Measurements from ENCODE around the gene REV3L.
"Not testable (repeated sequence)": the region's sequence is repeated elsewhere in the genome, so short reads cannot be mapped to it uniquely, and the experiment has no call there.

The REV3L gene

DNA sequence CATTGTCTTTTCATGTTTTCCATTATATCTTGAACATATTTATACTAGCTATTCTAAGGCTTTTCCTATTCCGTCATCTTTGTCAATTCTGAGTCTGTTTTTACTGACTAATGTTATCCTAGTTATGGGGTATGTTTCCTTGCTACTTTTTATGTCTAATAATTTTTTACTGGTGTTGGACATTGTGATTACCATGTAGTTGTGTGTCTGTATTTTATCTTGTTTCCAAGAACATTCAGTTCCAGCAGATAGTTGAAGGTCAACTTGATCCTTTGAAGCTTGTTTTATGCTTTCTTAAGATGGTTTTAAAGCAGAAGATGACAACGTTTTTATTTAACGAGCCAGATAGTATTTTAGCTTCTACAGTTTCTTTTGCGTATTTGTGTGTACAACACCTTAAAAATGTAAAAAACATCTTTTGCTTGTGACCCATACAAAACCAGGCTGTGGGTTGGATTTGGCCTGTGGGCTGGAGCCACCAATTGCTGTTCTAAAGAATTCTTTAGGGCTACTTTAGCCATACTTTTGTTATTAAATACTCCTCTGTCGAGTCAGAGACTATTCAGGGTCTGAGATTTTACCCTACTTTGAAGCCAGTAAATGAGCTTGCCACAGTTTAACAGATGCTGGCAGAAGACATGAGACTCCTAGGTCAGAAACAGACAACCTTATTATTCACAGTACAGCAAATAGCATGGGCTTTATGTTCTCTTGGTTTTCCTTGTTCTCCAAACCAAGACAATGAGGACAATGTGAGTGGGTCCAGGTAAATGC, 38.7 kb upstream of the REV3L start:
- TF ChIP-seq CTCF (IDR thresholded peaks at IDR 0.05), result no peak

DNA sequence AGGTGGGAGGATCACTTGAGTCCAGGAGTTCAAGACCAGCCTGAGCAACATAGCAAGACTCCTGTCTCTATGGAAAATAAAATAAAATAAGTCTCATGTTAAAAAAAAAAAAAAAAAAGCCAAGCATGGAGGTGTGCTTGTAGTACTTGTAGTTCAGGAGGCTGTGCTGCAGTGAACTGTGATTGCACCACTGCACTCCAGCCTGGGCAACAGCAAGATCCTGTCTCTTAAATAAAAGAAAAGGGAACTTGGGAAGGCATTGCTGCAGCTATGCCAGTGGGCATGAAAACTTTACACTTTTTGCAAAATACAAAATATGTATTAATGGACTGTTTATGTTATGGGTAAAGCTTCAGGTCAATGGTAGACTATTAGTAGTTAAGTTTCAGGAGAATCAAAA, 37.5 kb upstream of the REV3L start:
- H3K4me1 ChIP-seq, result peaks cover 0 to 17% (median 4%) of the 10 kb centered on the region in 4 donors
- H3K36me3 ChIP-seq, result no peaks in the 10 kb centered on the region
- no peak for TF ChIP-seq CTCF (IDR thresholded peaks at IDR 0.05)
- no peak overlapping the region for H3K27ac ChIP-seq
- no peak overlapping the region for H3K4me3 ChIP-seq
- H3K27me3 ChIP-seq, result no peaks in the 10 kb centered on the region
- no peak for DNase-seq
- intact Hi-C loops (cut with DNase I; ENCODE audit: low total_unique reads), result no loop called here
- H3K9me3 ChIP-seq, result no peaks in the 10 kb centered on the region

More for the DNA sequence above, 38.7 kb upstream of the REV3L start:
- Histone ChIP-seq H3K4me1 (peaks cover 0 to 17% (median 4%) of the 10 kb centered on the region in 4 donors), H3K27me3 (no peaks in the 10 kb centered on the region), H3K4me3 (no peak overlapping the region), H3K9me3 (no peaks in the 10 kb centered on the region), H3K27ac (no peak overlapping the region), H3K36me3 (no peaks in the 10 kb centered on the region)
- DNase-seq, result no peak
- intact Hi-C loops (cut with DNase I; ENCODE audit: low total_unique reads), result no loop called here

GRCh38 chr6:111517965-111518364, 34.9 kb upstream of the REV3L start:
- Histone ChIP-seq H3K4me3 (no peak overlapping the region), H3K4me1 (no peaks in the 10 kb centered on the region), H3K27ac (no peak overlapping the region), H3K36me3 (no peaks in the 10 kb centered on the region), H3K27me3 (no peaks in the 10 kb centered on the region), H3K9me3 (no peaks in the 10 kb centered on the region)
- DNase-seq, result no peak
- intact Hi-C loops (cut with DNase I; ENCODE audit: low total_unique reads), result no loop called here
- TF ChIP-seq CTCF (IDR thresholded peaks at IDR 0.05), result no peak

- intact Hi-C loops (cut with DNase I; ENCODE audit: low total_unique reads), result no loop called here
- DNase-seq, result no peak
- H3K27ac ChIP-seq, result no peak overlapping the region
- H3K9me3 ChIP-seq, result no peaks in the 10 kb centered on the region
- TF ChIP-seq CTCF (IDR thresholded peaks at IDR 0.05), result no peak
- H3K4me3 ChIP-seq, result no peak overlapping the region
- no peaks in the 10 kb centered on the region for H3K36me3 ChIP-seq
- no peaks in the 10 kb centered on the region for H3K4me1 ChIP-seq
- H3K27me3 ChIP-seq, result no peaks in the 10 kb centered on the region
Measured at GRCh38 chr6:111515259-111515658, 32.2 kb upstream of the REV3L start.

DNA sequence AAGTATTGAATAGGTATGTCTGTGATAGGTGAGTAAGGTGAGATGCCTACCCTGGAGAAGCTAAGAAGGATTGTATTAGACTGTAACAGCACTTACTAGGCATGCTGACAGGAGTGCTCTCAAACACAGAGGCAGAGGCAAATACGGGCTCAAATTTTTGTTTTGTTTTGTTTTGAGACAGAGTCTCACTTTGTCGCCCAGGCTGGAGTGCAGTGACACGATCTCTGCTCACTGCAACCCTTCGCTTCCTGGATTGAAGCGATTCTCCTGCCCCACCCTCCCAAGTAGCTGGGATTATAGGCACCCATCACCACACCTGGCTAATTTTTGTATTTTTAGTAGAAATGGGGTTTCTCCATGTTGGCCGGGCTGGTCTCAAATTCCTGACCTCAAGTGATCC, 31.5 kb upstream of the REV3L start:
- H3K27ac ChIP-seq; H3K9me3 ChIP-seq; H3K4me1 ChIP-seq; H3K27me3 ChIP-seq; intact Hi-C loops (cut with DNase I; ENCODE audit: low total_unique reads); DNase-seq; H3K4me3 ChIP-seq; H3K36me3 ChIP-seq: not testable (repeated sequence)

GRCh38 chr6:111507219-111507618, 24.2 kb upstream of the REV3L start:
- H3K4me3 ChIP-seq; H3K4me1 ChIP-seq; H3K36me3 ChIP-seq; H3K9me3 ChIP-seq; DNase-seq; H3K27me3 ChIP-seq; H3K27ac ChIP-seq; intact Hi-C loops (cut with DNase I; ENCODE audit: low total_unique reads): not testable (repeated sequence)

DNA sequence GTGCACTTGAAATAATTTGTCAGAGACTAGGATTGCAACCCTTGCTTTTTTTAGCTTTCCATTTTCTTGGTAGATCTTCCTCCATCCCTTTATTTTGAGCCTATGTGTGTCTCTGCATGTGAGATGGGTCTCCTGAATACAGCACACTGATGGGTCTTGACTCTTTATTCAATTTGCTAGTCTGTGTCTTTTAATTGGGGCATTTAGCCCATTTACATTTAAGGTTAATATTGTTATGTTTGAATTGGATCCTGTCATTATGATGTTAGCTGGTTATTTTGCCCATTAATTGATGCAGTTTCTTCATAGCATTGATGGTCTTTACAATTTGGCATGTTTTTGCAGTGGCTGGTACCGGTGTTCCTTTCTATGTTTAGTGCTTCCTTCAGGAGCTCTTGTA, 22.5 kb upstream of the REV3L start:
- H3K4me3 ChIP-seq; H3K4me1 ChIP-seq; H3K27ac ChIP-seq; H3K9me3 ChIP-seq; DNase-seq; H3K27me3 ChIP-seq; intact Hi-C loops (cut with DNase I; ENCODE audit: low total_unique reads); H3K36me3 ChIP-seq: not testable (repeated sequence)

Measured in tibial artery (tissue), 4 donors.